BJ (cell line): ENCODE results near the gene C3AR1. TPM values are rescaled to one million over a fixed set of nuclear protein-coding genes. Genes with fewer than 3 reads are reported as not detected.
"Not testable (repeated sequence)": the region's sequence is repeated elsewhere in the genome, so short reads cannot be mapped to it uniquely, and the experiment has no call there.

Experiments
- CTCF ChIA-PET: fragments of 350-600 bp; formaldehyde crosslinking; extraction: SDS; loops from one replicate; lab custom pipeline; 2021; ENCODE audit warnings: antibody characterized with exemption, inconsistent platforms; lab: Yijun Ruan, JAX
- POLR2A ChIA-PET: fragments of 300-600 bp; sonication (Branson Sonifier 250); formaldehyde crosslinking; extraction: SDS; loops from one replicate; lab custom pipeline; 2021; ENCODE audit warnings: antibody characterized with exemption; lab: Charles Lee
- DNase-seq: peaks from one replicate; pipeline ENCODE4 v3.0.0-alpha.2; 2011; ENCODE audit warnings: low read depth
- H3K27me3 ChIP-seq: 2 replicates; pipeline ENCODE4 v1.6.0; 2011; ENCODE audit warnings: low read length; ENCODE audit not compliant: control insufficient read depth, insufficient read depth
- H3K36me3 ChIP-seq: 2 replicates; pipeline ENCODE4 v1.5.1; 2011; ENCODE audit warnings: low read length; ENCODE audit not compliant: control insufficient read depth, insufficient read depth
- H3K4me3 ChIP-seq: 2 replicates; pipeline ENCODE4 v1.5.1; 2011; ENCODE audit warnings: low read depth, mild to moderate bottlenecking, control low read depth, low read length
- CTCF ChIP-seq: IDR thresholded peaks from 2 replicates; pipeline ENCODE4 v1.5.1; 2011; ENCODE audit warnings: low read depth, mild to moderate bottlenecking, control low read depth, inconsistent platforms, low read length, moderate library complexity; ENCODE audit not compliant: insufficient read depth
- polyA plus RNA-seq: library from polyadenylated mRNA; depleted of rRNA; stranded (reverse); fragments of >200 nt; gene quantifications from 2 replicates; pipeline ENCODE4 v1.2.3, GENCODE V29; 2011

The C3AR1 gene
- polyA plus RNA-seq, 1 experiment = 0.11 TPM

DNA sequence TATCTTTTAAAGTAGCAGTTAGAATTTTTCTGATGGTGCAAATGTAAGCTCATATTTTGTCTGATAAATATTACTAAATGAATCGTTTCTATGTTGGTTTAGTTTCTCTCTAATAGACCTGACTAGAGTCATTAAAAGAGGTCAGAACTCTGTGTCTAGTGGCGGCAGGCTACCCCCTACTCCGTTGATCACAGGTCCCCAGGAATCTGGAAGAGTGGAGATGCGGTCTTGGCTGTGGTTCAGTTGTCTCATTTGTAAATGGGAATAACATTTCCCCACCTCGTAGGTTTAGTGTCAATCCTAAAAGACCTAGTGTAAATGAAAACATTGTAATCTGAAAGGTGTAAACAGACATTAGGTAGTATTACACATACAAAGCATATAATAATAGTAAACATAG is 38.3 kb downstream of the C3AR1 start:
- ChIA-PET POLR2A (interaction anchor here (0.7 kb wide), 1 partner anchor 112 kb away, joined by 21 read pairs; no protein-coding TSS in a partner anchor), CTCF (interaction anchor here (1.0 to 1.4 kb wide), 2 partner anchors 172 to 362 kb away, joined by 3 to 4 read pairs; no protein-coding TSS in a partner anchor)
- Histone ChIP-seq H3K4me3 (no peak overlapping the region), H3K27me3 (no peaks in the 10 kb centered on the region), H3K36me3 (no peaks in the 10 kb centered on the region)
- no peak for TF ChIP-seq CTCF
- DNase-seq = no peak

DNA sequence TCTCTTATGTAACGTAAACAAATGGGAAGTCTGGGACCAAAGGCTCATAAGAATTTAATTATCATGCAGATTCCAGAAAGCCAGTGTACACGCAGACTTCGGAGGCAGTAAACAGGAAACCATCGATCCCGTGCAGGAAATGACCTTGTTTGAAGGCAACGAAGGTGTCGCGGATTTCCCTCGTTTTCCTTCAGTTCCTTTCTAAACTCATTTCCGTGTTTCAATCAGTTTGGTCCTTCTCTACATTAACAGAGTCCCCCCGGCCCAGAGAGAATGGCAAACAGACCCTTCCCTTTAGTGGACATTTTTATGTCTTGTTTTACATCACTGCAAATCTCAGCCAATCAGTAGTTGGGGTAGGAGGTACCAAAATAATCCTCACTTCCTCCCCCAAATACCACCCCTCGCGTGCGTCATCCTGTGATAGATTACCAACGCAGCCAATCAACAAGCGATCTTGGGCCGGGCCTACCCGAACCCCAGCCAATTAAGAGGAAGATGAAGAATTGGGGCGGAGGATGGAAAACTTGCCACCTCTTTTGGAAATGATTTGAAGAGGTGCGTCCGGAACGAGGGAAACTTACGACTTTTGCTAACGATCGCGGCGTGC is 39.8 kb downstream of the C3AR1 start:
- TF ChIP-seq CTCF = no peak
- ChIA-PET POLR2A (interaction anchor here (1.3 kb wide), 1 partner anchor 90 kb away, joined by 23 read pairs; no protein-coding TSS in a partner anchor), CTCF (interaction anchor here (0.7 kb wide), 1 partner anchor 195 kb away, joined by 3 read pairs; no protein-coding TSS in a partner anchor)
- no peaks in the 10 kb centered on the region for H3K36me3 ChIP-seq
- no peaks in the 10 kb centered on the region for H3K27me3 ChIP-seq
- peak; percentile 97 for DNase-seq
- H3K4me3 ChIP-seq = peak overlapping the region; percentile 73

DNA sequence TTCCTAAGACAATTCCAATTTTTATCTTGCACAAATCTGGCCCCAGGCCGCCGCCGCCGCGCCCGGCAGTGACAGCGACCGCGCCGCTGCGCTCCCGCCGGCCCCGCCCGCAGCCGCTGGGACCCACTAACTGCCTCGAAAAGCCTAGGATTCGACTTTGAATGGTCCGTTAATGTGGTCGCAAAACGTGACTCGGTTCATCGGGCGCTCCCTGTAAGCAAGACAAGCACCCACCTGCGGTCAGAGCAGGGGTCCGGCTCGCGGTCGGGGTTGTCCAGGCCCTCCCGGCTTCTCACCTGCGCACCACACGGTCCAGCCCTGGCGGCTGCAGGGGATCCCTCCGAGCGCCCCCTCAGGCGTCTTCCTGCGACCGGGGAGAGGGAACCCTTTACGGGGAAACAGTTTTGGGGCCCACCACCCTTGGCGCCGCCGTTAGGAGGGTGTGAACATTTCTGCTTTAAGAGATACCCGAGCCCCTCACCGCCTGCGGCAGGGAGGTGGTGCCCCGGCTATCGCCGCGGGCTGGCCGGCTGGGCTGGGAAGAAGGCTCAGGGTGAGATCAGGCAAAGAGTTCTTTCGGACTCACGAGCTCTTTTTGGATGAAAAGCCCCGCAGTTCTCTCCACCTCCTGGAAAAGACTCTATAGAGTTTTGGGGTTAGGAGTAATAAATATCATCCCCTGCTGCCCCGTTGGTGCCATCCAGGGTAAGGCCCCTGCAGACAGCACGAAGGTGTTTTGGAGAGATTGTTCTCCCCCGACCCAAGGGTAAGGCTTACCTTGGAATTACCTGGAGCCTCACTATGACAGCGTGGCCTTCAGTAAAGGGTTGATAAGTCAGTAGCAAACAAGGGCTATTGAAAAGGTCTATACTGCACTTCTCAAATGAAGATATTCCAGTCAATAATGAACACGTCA is 47.2 kb downstream of the C3AR1 start:
- POLR2A ChIA-PET = interaction anchor here (0.5 kb wide), 1 partner anchor 16 kb away, joined by 3 read pairs; no protein-coding TSS in a partner anchor
- H3K27me3 ChIP-seq = peaks cover 4% of the 10 kb centered on the region; the same call in 1 of the 2 replicates
- no peaks in the 10 kb centered on the region for H3K36me3 ChIP-seq
- no peak for DNase-seq
- peak overlapping the region; percentile 23 for H3K4me3 ChIP-seq
- no peak for TF ChIP-seq CTCF
- CTCF ChIA-PET = no interaction called here

DNA sequence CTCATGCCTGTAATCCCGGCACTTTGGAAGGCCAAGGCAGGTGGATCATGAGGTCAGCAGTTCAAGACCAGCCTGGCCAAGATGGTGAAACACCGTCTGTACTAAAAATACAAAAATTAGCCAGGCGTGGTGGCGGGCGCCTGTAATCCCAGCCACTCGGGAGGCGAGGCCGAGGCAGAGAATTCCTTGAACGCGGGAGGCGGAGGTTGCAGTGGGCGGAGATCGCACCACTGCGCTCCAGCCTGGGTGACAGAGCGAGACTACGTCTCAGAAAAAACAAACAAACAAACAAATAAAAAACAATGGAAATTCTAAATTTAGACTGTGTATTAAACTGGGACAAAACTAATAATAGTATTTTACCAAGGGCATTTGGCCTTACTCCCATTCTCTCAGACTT is 47.9 kb downstream of the C3AR1 start:
- CTCF ChIA-PET = interaction anchor here (1.3 kb wide), 1 partner anchor 12 kb away, joined by 3 read pairs; no protein-coding TSS in a partner anchor
- DNase-seq, H3K36me3 ChIP-seq, POLR2A ChIA-PET, H3K4me3 ChIP-seq, H3K27me3 ChIP-seq: not testable (repeated sequence)

- DNase-seq = no peak
- Histone ChIP-seq H3K4me3 (no peak overlapping the region), H3K27me3 (peaks cover 3% of the 10 kb centered on the region; the same call in 1 of the 2 replicates), H3K36me3 (no peaks in the 10 kb centered on the region)
- CTCF ChIA-PET = interaction anchor here (1.1 to 1.4 kb wide), 2 partner anchors 20 to 154 kb away, joined by 3 read pairs; no protein-coding TSS in a partner anchor
- TF ChIP-seq CTCF = no peak
- POLR2A ChIA-PET = no interaction called here
Observed at GRCh38 chr12:8014836-8015235, 51.3 kb downstream of the C3AR1 start.
